HG03565 (cell line): Measurements from ENCODE around the gene AGBL5.
A peak's percentile ranks its signal among the peaks of the same experiment; 100 is the strongest.
"Not testable (repeated sequence)": the region's sequence is repeated elsewhere in the genome, so short reads cannot be mapped to it uniquely, and the experiment has no call there.

ENCODE experiments used
- ATAC-seq: cut with Tn5 transposase; IDR thresholded peaks from one replicate; pipeline ENCODE4 v1.9.1; 2021; ENCODE audit warnings: mild to moderate bottlenecking, moderate library complexity; ENCODE audit not compliant: unreplicated experiment

Gene AGBL5

GRCh38 chr2:27051902-27052645, 606 bp downstream of the AGBL5 start:
- no peak for ATAC-seq

- ATAC-seq = no peak
Observed at GRCh38 chr2:27053321-27053720, 1.9 kb downstream of the AGBL5 start.

- no peak for ATAC-seq
Observed at GRCh38 chr2:27053776-27054175, 2.3 kb downstream of the AGBL5 start.

- no peak for ATAC-seq
Observed at GRCh38 chr2:27054721-27055120, 3.3 kb downstream of the AGBL5 start.

- ATAC-seq = no peak
Observed at GRCh38 chr2:27057184-27057583, 5.7 kb downstream of the AGBL5 start.

DNA sequence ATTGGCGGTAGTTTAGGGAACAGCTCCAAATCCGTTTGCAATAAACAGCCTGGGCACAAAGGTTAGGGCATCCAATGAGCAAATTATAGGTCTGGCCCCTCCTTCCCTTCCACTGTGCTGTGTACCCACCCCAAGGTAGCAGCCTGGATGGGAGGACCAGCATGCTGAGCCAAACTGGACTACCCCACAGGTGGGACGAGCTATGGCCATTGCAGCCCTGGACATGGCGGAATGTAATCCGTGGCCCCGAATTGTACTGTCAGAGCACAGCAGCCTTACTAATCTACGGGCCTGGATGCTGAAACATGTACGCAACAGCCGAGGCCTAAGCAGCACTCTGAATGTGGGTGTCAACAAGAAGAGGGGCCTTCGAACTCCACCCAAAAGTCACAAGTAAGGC, 6.7 kb downstream of the AGBL5 start:
- no peak for ATAC-seq

GRCh38 chr2:27059141-27059820, 7.8 kb downstream of the AGBL5 start:
- ATAC-seq = no peak

DNA sequence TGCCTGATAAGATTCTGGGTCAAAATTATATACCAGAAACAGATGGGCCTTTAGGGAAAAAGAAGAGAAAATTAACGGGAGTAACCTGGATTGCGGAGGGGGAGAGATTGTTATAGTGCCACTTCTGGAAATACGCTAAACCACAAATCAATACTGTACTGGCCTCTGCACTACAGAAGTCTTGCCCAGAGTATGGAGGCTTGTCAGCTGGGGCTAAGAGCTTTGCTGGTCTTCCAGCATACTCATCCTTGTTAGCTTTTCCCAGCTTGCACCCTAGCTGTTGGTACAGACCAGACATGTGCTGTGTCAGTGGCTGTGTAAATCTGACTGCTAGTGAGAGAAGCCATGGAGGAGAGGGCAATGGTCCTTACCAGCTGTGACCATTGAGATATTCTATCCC, 8.9 kb downstream of the AGBL5 start:
- ATAC-seq = no peak

- no peak for ATAC-seq
Observed at GRCh38 chr2:27065128-27065527, 13.7 kb downstream of the AGBL5 start.

GRCh38 chr2:27067385-27067784, 15.9 kb downstream of the AGBL5 start:
- ATAC-seq = no peak

- no peak for ATAC-seq
Observed at GRCh38 chr2:27069436-27069835, 18.0 kb downstream of the AGBL5 start.

GRCh38 chr2:27069961-27070618, 18.6 kb downstream of the AGBL5 start:
- no peak for ATAC-seq

DNA sequence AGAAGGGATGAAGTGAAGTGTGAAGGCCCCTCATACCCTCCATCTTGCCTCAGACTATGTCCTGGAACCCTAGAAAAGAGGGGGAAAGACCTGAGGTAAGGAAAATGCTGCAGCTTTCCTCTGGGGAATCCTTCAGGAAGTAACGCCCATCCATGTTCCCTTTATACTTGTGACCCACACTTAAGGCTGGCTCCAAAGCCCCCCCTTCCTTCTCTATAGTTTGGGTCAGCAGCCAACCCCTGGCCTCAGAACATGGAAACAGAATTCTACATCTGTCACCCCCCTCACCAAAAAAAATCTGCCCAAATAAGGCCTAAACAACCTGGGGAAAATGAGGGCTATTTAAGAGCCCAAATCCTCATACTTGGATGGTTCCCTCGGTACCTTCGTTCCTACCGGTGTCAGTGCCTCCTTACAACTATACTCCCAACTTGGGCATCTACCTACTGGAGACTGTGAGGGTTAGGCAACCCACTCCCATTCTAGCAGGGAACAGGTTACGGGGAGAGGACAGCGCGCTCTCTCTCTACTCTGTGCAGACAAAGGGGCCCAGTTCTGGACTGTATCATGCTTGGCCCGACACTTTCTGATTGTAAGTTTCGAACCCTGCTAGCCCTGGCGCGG, 19.3 kb downstream of the AGBL5 start:
- no peak for ATAC-seq

GRCh38 chr2:27071277-27071989, 20.0 kb downstream of the AGBL5 start, which contains the start of gene OST4:
OST4 (minus strand) TSS chr2:27071654.
- peak; percentile 77 for ATAC-seq

DNA sequence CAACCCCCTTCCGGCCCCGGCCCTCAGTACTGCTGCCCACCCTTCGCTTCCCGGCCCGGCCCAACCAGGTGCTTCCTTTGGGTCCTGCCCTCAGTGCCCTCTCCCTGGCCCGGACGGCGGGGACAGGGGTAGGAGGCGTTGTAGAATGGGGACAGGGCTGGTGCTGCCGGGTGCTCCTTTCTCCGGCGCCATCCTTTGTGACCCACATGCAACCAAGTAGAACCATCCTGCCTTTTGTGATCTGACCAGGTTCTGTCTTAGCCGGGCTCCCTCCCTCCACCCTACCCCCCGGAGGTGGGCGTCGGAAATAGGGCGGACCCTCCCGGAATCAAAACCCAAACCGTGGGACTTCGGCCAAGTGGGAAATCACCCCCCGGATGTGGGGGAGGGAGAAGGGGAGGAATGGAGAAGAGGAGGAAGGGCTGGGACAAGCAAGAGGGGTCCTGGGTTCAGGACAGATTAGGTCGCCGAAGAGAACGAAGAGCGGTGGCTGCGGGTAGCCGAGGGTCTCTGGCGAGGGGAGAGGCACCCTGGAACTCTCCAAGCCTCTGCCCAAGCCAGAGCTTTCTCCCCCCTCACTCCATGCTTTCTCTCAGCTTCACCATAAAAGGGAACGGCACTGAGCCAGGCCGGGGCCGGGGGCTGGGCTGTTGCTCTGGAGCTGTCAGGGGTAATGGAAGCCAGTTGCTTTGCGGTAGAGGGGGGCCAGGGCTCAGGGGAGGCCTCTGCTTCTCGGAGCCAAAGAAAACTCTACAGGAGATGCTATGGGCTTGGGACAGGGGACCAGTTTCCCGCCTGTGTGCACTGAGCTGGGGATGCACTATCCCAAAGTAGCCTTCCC, 20.7 kb downstream of the AGBL5 start:
- no peak for ATAC-seq

DNA sequence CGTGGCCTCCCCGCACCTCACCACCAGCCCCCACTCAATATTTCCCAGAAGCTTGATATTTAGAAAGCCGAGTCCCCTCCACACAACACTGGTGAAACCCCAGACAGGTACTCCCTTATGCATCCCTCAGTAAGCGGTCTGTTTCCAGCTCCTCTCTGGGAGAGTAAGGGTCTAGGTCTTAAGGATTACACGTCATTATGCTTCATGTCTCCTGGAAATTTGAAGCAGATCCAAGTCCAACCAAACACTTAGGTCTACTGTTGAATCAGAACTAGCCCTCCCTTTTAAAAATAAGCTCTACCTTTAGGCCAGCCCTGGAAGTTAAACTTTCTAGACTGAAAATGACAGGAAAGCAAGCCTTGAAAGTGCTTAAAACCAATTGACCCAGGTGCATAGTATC, 21.5 kb downstream of the AGBL5 start:
- no peak for ATAC-seq

GRCh38 chr2:27073782-27074181, 22.3 kb downstream of the AGBL5 start:
- ATAC-seq = no peak

GRCh38 chr2:27074738-27075565, 23.5 kb downstream of the AGBL5 start:
- no peak for ATAC-seq

- ATAC-seq = not testable (repeated sequence)
Observed at GRCh38 chr2:27075566-27075871, 24.1 kb downstream of the AGBL5 start.
